Lower leg skin (tissue), 4 donors: ENCODE data around the gene HOXC4. TPM values are rescaled to one million over a fixed set of nuclear protein-coding genes. Genes with fewer than 3 reads are reported as not detected.

Source experiments
- DNase-seq, 2 donors: peaks; one replicate each; pipeline ENCODE4 v3.0.0-alpha.2; 2019; ENCODE audit warnings: low spot score in 2 of 2
- H3K4me3 ChIP-seq: fragments of 200-600 bp; sonication (generic); 2 replicates; pipeline ENCODE4 v1.5.1; 2017; ENCODE audit warnings: mild to moderate bottlenecking, low read depth; ENCODE audit not compliant: poor library complexity, severe bottlenecking
- POLR2A ChIP-seq, 2 donors: fragments of 450-650 bp; IDR thresholded peaks; one replicate each; pipeline ENCODE4 v1.6.1; 2016 to 2017; ENCODE audit warnings: antibody characterized with exemption in 2 of 2, mild to moderate bottlenecking in 1 of 2, moderate library complexity in 1 of 2
- WGBS, 2 donors: methylation state at CpG; one replicate each; pipeline ENCODE4 v1.1.5; 2018; 5-methylcytosine and 5-hydroxymethylcytosine counted together
- intact Hi-C: fragments of 100-400 bp; cut with DNase I; formaldehyde crosslinking; loops from one replicate; pipeline ENCODE4 v1.15.0; 2023; ENCODE audit warnings: low total_unique reads
- total RNA-seq, 4 donors: library from RNA; depleted of rRNA; stranded (reverse); fragments of >200 nt; gene quantifications; one replicate each; pipeline ENCODE4 v1.1.0, GENCODE V29; 2016
- TF ChIP-seq, protein P1 (sequence below), 3 donors: fragments of 450-650 bp; IDR thresholded peaks; one replicate each; pipeline ENCODE4 v1.5.1; 2016; ENCODE audit warnings: antibody characterized with exemption in 3 of 3, mild to moderate bottlenecking in 3 of 3, moderate library complexity in 2 of 3

HOXC4 gene
- total RNA-seq, 4 donors from 2014 or later: 1.7 to 6.1 (median 3.2) TPM

DNA sequence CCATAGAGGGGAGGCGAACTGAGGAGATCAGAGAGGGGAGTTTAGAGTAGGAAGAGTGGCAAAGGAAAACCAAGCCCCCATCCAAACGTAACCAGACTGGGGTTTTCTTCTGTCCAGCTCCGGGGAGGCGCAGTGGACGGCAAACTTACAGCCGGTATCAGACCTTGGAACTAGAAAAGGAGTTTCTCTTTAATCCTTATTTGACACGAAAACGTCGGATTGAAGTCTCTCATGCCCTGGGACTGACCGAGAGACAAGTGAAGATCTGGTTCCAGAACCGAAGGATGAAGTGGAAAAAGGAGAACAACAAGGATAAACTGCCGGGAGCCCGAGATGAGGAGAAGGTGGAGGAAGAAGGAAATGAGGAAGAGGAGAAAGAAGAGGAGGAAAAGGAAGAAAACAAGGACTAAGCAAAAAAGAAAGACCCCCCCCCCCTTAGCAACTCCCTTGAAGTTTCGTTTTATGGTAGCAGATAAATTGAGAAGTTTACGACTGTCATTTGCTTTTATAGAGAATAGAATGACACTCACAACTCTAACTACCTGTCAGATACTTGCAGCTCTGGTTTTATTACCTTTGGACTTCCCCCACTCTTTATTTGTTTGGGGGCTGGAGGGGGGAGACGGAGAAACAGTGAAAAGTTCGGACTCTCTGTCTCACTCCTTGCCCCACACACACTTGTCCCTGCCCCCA lies 42.5 kb upstream of the HOXC4 start:
- H3K4me3 ChIP-seq: no peak overlapping the region
- no peak for DNase-seq
- intact Hi-C loops: no loop called here
- 46 to 48% methylated on average over 17 of the region's 17 CpGs for WGBS, 2 donors
- TF ChIP-seq, protein P1, sequence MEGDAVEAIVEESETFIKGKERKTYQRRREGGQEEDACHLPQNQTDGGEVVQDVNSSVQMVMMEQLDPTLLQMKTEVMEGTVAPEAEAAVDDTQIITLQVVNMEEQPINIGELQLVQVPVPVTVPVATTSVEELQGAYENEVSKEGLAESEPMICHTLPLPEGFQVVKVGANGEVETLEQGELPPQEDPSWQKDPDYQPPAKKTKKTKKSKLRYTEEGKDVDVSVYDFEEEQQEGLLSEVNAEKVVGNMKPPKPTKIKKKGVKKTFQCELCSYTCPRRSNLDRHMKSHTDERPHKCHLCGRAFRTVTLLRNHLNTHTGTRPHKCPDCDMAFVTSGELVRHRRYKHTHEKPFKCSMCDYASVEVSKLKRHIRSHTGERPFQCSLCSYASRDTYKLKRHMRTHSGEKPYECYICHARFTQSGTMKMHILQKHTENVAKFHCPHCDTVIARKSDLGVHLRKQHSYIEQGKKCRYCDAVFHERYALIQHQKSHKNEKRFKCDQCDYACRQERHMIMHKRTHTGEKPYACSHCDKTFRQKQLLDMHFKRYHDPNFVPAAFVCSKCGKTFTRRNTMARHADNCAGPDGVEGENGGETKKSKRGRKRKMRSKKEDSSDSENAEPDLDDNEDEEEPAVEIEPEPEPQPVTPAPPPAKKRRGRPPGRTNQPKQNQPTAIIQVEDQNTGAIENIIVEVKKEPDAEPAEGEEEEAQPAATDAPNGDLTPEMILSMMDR (IDR thresholded peaks at IDR 0.05): no peak
- TF ChIP-seq POLR2A (IDR thresholded peaks at IDR 0.05): no peak

DNA sequence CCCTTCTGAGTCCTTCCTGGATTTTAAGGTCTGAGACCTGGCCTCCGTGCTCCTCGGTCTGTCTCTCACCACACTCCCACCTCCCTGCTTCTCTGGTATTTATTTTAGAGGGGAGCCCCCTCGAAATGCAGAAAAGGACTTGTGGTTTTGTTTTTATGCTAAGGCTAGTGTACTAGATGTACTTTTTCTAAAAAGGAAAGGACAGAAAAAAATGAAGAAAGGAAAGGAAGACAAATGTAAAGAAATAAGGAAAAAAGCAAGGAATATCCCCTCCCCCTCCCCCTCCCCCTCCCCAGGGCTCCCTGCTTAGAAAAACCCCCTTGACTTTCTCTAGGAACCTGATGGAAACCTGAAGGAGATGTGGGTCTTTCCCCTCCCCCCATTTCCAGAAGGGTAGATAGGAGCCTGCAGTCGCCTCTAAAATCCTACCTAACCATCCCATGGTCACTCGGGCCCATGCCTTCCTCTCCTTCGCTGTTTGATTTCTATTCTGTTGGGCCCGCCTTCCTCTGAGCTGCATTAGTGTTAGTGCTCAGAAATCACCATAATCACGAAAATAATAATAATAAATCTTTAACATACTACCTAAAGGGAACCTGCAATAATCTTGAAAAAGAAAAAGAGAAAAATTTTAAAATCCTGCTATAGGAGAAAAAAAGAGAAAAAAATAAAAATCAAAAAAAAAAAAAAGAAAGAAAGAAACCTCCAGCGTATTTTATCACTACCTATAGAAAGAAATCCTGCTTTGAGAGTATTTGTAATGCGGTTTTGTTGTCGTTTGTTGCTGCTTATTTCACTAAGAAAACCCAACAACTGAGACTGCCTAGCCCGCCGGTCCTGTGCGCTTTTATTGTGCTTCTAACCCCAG lies 41.7 kb upstream of the HOXC4 start:
- no peak for DNase-seq
- H3K4me3 ChIP-seq: no peak overlapping the region
- TF ChIP-seq, protein P1 (IDR thresholded peaks at IDR 0.05): no peak
- no peak for TF ChIP-seq POLR2A (IDR thresholded peaks at IDR 0.05)
- 59 to 64% methylated on average over 14 of the region's 14 CpGs for WGBS, 2 donors
- intact Hi-C loops: no loop called here

DNA sequence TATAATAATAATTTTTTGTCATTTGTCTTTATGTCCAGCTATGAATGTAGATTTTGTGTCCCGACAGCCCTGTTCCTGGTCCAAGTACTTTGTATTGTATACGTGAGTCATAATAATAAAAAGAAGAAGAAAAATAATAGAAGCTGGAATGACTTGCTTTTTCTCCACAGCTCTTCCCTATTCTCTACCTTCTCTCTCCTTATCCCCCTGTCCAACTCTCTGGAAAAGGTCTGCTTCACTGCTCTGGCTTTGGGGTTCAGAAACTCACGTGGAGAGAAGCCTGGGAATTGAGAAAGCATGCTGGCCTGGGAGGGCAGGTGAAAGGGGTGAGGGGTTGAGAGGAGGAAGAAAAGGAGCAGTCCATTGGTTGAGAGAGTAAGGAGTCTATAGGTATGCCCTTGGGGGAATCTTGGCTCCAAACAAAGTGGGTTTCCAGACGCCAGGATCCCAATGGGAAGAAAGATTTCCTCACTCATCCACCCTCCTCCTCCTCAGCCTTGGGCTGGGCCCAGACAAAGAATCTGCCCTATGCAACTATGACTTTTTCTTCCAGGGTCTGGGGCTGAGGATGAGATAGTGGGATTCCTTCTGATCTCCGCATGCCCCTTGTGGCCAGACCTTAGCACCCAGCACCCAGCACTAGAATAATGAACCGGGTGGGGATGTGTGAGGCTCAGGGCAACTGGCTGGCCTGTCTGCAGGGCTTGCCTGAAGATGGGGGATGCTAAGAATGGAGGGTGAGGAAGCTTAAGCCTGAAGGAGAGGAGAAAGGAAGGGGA lies 40.8 kb upstream of the HOXC4 start:
- 51% methylated on average over 6 of the region's 6 CpGs for WGBS, 2 donors
- no peak for DNase-seq
- no peak overlapping the region for H3K4me3 ChIP-seq
- no peak for TF ChIP-seq POLR2A (IDR thresholded peaks at IDR 0.05)
- TF ChIP-seq, protein P1 (IDR thresholded peaks at IDR 0.05): no peak
- intact Hi-C loops: no loop called here

DNA sequence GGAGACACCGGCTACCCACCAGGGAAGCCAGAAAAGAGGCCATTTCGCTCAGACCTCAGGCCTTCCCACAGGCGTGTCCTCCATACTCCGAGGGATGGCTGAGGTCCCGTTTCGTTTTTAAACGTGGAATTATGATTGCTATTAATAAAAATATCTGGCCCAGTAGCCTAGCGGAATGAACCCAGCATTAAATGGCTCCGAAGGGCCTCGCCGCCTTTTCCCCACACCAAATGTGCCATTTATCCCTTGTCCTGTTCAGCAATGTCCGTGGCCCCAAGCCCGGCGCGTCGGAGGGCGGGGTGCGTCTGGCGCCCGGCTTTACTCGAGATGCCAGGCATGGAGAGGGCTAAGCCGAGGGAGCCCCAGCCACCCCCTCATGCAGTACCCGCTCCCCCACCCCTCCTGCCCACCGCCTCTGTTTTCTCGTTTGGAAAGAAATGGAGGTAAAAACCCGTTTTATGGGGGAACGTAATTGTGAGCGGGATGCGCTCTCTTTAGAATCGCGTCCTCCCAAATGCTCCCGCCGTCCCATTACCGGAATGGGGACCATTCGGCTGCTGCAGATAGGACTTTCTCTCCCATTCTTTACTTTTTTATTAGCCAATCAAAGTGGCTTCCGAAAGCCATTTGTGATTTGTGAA lies 39.1 kb upstream of the HOXC4 start:
- no peak for DNase-seq
- no peak overlapping the region for H3K4me3 ChIP-seq
- intact Hi-C loops: no loop called here
- WGBS, 2 donors: 46 to 65% methylated on average over 33 to 36 of the region's 36 CpGs
- no peak for TF ChIP-seq POLR2A (IDR thresholded peaks at IDR 0.05)
- TF ChIP-seq, protein P1 (IDR thresholded peaks at IDR 0.05): no peak
